Tibial artery (tissue), 4 donors: Measurements from ENCODE around the gene FAM241A.

Experiments
- DNase-seq, 2 donors: peaks; one replicate each; pipeline ENCODE4 v3.0.0-alpha.2; 2019
- H3K27ac ChIP-seq, 2 donors: fragments of 200-600 bp; sonication (generic) in 1 of 2; 1 replicate in 1 of 2; 2 replicates in 1 of 2; pipeline ENCODE4 v1.5.1; 2018 to 2019; ENCODE audit warnings: mild to moderate bottlenecking in 1 of 2
- H3K27me3 ChIP-seq, 2 donors: fragments of 200-600 bp; sonication (generic) in 1 of 2; one replicate each; pipeline versions ENCODE4 v1.5.1 to v1.6.0; 2016 to 2019
- H3K36me3 ChIP-seq, 3 donors: fragments of 200-600 bp; sonication (generic) in 2 of 3; one replicate each; pipeline ENCODE4 v1.5.1; 2016 to 2019; ENCODE audit warnings: mild to moderate bottlenecking in 2 of 3
- H3K4me1 ChIP-seq, 4 donors: fragments of 200-600 bp; sonication (generic) in 2 of 4; 1 replicate in 3 of 4; 2 replicates in 1 of 4; pipeline ENCODE4 v1.5.1; 2016 to 2019
- H3K4me3 ChIP-seq, 2 donors: fragments of 200-600 bp; sonication (generic) in 1 of 2; 1 replicate in 1 of 2; 2 replicates in 1 of 2; pipeline ENCODE4 v1.5.1; 2018 to 2019; ENCODE audit warnings: mild to moderate bottlenecking in 2 of 2
- H3K9me3 ChIP-seq, 3 donors: fragments of 200-600 bp; sonication (generic) in 1 of 3; one replicate each; pipeline ENCODE4 v1.5.1; 2016 to 2019
- intact Hi-C: fragments of 100-400 bp; cut with DNase I; formaldehyde crosslinking; loops from one replicate; pipeline ENCODE4 v1.15.0; 2023; ENCODE audit warnings: low total_unique reads
- TF ChIP-seq, protein P1 (sequence below), 2 experiments: fragments of 200-600 bp in 1 of 2; fragments of 450-650 bp in 1 of 2; IDR thresholded peaks; one replicate each; pipeline ENCODE4 v1.5.1; 2017 to 2019; ENCODE audit warnings: antibody characterized with exemption in 2 of 2, mild to moderate bottlenecking in 1 of 2, moderate library complexity in 1 of 2

The FAM241A gene

DNA sequence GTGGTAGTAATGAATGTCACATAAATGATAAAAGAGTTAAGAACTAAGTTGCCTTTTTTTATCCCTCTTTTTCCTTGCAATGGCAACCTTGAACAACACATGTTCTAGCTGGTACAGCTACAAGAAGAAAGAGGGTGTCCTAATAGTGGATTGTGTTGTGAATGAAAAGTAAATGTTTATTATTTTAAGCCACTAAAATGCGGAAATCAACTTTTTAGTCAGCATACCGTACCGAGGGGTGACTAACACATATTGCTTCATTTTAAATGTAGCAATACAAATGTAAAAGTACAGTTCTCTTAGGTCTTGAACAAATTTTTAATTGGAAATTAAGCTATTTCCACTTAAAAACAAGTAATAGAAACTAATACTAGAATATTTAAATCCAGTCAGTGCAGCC lies 68.6 kb downstream of the FAM241A start:
- Histone ChIP-seq H3K4me3 (no peak overlapping the region), H3K4me1 (no peaks in the 10 kb centered on the region), H3K9me3 (no peaks in the 10 kb centered on the region), H3K27ac (no peak overlapping the region), H3K27me3 (no peaks in the 10 kb centered on the region), H3K36me3 (no peaks in the 10 kb centered on the region)
- intact Hi-C loops: no loop called here
- DNase-seq: no peak
- TF ChIP-seq, protein P1, sequence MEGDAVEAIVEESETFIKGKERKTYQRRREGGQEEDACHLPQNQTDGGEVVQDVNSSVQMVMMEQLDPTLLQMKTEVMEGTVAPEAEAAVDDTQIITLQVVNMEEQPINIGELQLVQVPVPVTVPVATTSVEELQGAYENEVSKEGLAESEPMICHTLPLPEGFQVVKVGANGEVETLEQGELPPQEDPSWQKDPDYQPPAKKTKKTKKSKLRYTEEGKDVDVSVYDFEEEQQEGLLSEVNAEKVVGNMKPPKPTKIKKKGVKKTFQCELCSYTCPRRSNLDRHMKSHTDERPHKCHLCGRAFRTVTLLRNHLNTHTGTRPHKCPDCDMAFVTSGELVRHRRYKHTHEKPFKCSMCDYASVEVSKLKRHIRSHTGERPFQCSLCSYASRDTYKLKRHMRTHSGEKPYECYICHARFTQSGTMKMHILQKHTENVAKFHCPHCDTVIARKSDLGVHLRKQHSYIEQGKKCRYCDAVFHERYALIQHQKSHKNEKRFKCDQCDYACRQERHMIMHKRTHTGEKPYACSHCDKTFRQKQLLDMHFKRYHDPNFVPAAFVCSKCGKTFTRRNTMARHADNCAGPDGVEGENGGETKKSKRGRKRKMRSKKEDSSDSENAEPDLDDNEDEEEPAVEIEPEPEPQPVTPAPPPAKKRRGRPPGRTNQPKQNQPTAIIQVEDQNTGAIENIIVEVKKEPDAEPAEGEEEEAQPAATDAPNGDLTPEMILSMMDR (IDR thresholded peaks at IDR 0.05): no peak

DNA sequence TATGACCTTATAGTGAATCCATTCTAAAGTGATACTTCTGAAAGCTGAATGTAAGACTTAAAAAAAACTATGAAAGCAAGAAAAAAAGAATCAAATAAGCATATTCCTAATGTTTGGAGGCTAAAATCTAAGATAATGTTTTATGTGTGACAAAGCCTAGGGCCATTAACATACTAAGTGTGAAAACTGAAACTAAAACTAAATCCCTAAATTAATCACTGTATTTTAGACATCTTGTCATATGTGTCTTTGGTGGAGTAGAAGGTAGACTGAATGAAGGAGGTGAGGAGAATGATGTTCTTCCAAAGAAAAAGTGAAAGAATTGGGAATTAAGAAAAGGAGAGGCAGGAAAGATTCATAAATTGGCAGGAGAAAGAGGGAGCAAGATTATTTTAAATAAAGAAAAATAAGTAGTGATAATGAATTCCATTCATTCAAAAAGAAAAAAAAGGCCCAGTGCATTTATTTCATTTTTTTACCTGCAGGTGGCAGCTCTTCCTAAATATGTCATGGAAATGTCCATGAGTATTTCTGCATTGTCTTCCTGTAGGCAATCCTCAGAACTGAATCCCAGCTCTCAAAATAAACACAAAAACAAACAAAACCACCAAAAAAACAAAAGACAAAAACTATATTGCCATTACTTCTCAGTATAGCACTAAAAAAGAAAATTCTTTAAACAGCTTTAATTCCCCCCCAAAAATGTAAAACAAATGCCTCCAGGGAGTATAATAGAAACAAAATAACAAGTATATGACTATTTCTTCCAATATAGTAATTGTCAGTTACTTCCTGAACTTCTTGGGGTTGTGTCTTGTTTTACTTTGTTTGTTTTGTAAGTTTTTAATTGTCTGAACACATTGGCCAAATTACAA lies 69.4 kb downstream of the FAM241A start:
- Histone ChIP-seq H3K27me3 (no peaks in the 10 kb centered on the region), H3K36me3 (no peaks in the 10 kb centered on the region), H3K9me3 (no peaks in the 10 kb centered on the region), H3K27ac (no peak overlapping the region), H3K4me3 (no peak overlapping the region), H3K4me1 (no peaks in the 10 kb centered on the region)
- TF ChIP-seq, protein P1 (IDR thresholded peaks at IDR 0.05): peak; percentile 43 to 48
- intact Hi-C loops: no loop called here
- DNase-seq: no peak

DNA sequence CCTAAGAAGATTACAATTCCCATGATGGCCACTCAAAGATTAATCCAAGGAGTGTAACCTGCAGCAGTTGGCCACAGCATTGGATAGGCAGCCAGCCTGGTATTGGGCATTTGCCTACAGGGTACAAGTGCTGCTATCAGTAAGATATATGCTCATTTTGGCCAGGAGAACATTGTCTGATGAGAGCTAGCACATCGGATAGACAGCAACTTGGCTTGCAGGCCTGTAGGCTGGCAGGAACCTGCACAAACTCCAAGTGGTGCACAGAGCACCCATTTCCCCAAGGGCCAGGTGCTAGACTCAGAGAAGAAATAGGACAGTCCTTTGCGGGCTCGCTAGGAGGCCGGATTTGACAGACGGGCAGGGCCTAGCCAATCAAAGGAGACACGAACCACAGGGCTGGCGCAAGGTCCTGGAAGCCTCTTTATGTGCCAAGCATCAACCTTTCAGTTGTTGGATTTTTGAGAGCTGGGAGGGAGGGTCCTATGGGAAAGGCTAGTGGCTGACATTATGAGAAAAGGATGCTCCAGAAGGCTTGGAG lies 74.6 kb downstream of the FAM241A start:
- no peaks in the 10 kb centered on the region for H3K9me3 ChIP-seq
- no peaks in the 10 kb centered on the region for H3K4me1 ChIP-seq
- no peak overlapping the region for H3K4me3 ChIP-seq
- intact Hi-C loops: no loop called here
- H3K27ac ChIP-seq: no peak overlapping the region
- no peaks in the 10 kb centered on the region for H3K27me3 ChIP-seq
- no peak for DNase-seq
- TF ChIP-seq, protein P1 (IDR thresholded peaks at IDR 0.05): no peak
- no peaks in the 10 kb centered on the region for H3K36me3 ChIP-seq

DNA sequence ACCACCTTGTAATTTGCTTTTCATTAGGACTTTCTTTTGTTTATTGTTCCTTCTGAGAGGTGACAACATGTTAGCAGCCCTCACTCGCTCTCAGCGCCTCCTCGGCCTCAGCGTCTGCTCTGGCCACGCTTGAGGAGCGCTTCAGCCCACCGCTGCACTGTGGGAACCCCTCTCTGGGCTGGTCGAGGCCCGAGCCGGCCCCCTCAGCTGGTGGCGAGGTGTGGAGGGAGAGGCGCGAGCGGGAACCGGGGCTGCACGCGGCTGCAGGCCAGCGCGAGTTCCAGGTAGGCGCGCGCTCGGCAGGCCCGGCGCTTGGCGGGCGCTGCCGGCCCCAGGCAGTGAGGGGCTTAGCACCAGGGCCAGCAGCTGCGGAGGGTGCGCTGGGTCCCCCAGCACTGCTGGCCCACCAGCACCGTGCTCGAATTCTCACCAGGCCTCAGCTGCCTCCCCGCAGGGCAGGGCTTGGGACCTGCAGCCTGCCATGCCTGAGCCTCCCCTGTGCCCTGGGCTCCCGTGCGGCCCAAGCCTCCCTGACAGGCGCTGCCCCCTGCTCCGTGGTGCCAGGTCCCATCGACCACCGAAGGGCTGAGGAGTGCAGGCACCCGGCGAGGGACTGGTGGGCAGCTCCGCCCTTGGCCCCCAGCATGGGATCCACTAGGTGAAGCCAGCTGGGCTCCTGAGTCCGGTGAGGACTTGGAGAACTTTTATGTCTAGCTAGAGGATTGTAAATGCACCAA lies 77.1 kb downstream of the FAM241A start:
- no peak overlapping the region for H3K27ac ChIP-seq
- TF ChIP-seq, protein P1 (IDR thresholded peaks at IDR 0.05): no peak
- no peak overlapping the region for H3K4me3 ChIP-seq
- H3K4me1 ChIP-seq: no peaks in the 10 kb centered on the region
- H3K27me3 ChIP-seq: no peaks in the 10 kb centered on the region
- H3K36me3 ChIP-seq: no peaks in the 10 kb centered on the region
- intact Hi-C loops: no loop called here
- no peak for DNase-seq
- H3K9me3 ChIP-seq: no peaks in the 10 kb centered on the region

DNA sequence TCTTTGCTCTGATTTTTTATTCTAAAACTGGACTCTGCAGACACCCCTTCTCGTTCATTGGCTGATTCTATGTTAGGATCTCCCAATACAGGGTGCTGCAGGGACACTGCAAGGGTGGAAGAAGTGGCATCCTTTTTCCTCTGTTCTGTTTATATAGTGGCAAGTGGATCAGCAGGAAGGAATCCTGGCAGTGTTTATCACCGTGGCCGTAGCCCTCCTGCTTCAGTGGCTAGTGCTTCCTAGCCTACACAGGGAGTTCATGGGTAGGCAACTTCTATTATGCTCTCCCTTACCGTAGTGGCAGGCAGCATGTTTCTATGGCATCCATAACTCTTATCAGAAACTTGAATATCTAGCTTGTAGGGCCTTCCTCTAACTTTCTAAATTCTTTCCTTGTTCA lies 79.9 kb downstream of the FAM241A start:
- no peak overlapping the region for H3K27ac ChIP-seq
- no peak overlapping the region for H3K4me3 ChIP-seq
- no peaks in the 10 kb centered on the region for H3K9me3 ChIP-seq
- H3K36me3 ChIP-seq: no peaks in the 10 kb centered on the region
- peaks cover 0 to under 1% (median 0%) of the 10 kb centered on the region in 4 donors for H3K4me1 ChIP-seq
- H3K27me3 ChIP-seq: no peaks in the 10 kb centered on the region
- TF ChIP-seq, protein P1 (IDR thresholded peaks at IDR 0.05): no peak
- intact Hi-C loops: no loop called here
- DNase-seq: no peak
